Esophagus muscularis mucosa (tissue), 4 donors: ENCODE measurements around the gene LRRC4.

Experiments used
- CTCF ChIP-seq, 3 experiments: fragments of 200-600 bp in 2 of 3; fragments of 450-650 bp in 1 of 3; sonication (generic) in 2 of 3; IDR thresholded peaks; one replicate each; pipeline ENCODE4 v1.5.1; 2017 to 2019; ENCODE audit warnings: antibody characterized with exemption in 3 of 3, mild to moderate bottlenecking in 2 of 3, moderate library complexity in 1 of 3
- EP300 ChIP-seq: sonication (generic); formaldehyde crosslinking; IDR thresholded peaks from one replicate; pipeline ENCODE4 v1.6.1; 2017; ENCODE audit warnings: antibody characterized with exemption
- POLR2A ChIP-seq: fragments of 450-650 bp; IDR thresholded peaks from one replicate; pipeline ENCODE4 v1.6.1; 2017; ENCODE audit warnings: antibody characterized with exemption, moderate library complexity, mild to moderate bottlenecking, low read depth

GRCh38 chr7:128000048-128000447 lies 31.2 kb downstream of the LRRC4 start:
- TF ChIP-seq CTCF (IDR thresholded peaks at IDR 0.05) (no peak), POLR2A (no peak), EP300 (no peak)
